ENCODE data around the gene TRAF4. TPM values are rescaled to one million over a fixed set of nuclear protein-coding genes. Genes with fewer than 3 reads are reported as not detected.
A peak's percentile ranks its signal among the peaks of the same experiment; 100 is the strongest.

TRAF4 gene
- total RNA-seq, 1 experiment from 2014 or later, result 227 TPM

DNA sequence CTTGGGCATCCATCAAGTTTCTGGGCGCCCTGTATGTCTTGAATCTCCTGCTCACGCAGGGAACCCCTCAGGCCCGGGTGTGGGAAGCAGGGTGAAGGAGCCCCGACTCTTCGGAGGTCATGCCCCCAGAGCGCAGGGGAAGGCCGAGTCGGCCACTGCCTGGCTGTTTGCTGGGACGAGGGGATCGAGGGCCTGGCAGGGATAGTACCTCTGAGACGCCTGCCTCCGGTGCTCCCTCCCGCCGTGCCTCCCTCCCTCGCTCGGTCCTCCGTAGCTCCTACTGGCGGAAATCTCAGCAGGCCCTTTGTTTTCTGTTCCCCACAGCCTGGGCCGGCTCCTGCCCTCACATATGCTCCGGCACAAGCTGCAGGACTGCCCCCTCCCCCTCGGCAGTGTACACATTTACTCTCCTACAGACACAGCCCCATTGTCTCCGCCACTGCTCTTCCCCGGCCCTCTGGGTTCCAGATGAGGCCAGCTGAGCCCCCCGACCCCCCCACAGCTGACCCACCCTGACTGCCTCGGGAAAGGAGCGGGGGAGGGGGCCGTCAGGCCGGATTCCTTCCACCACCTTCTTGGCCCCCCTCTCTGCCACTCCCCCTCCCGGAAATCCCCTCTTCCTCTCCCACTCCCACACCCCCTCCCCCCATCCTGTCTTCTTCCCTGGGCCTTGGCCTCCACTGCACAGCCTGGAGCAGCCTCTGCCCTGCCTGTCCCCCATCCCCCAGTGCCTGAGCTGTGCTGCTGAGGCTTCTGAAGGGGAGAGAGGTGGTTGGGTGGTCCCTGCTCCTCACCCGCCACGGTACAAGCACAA lies 1.4 kb downstream of the TRAF4 start:
- no peak overlapping the region for H2AFZ ChIP-seq (ENCODE audit: low read length)
- Mint-ChIP-seq H3K9me3 (no peaks in the 10 kb centered on the region), H3K27ac (peak overlapping the region; percentile 95 to 98 (median 97)), H3K4me3 (peak overlapping the region; percentile 87 to 93), H3K4me1 (peaks cover 12 to 30% of the 10 kb centered on the region in 2 experiments), H3K36me3 (ENCODE audit: insufficient read depth in 1 of 3, low read depth in 3 of 3) (peaks cover 33 to 62% (median 33%) of the 10 kb centered on the region in 3 experiments; a peak in 6 of 7 replicates), H3K27me3 (ENCODE audit: low read depth) (no peaks in the 10 kb centered on the region; the same call in none of the 2 replicates)
- TF ChIP-seq, protein P1, sequence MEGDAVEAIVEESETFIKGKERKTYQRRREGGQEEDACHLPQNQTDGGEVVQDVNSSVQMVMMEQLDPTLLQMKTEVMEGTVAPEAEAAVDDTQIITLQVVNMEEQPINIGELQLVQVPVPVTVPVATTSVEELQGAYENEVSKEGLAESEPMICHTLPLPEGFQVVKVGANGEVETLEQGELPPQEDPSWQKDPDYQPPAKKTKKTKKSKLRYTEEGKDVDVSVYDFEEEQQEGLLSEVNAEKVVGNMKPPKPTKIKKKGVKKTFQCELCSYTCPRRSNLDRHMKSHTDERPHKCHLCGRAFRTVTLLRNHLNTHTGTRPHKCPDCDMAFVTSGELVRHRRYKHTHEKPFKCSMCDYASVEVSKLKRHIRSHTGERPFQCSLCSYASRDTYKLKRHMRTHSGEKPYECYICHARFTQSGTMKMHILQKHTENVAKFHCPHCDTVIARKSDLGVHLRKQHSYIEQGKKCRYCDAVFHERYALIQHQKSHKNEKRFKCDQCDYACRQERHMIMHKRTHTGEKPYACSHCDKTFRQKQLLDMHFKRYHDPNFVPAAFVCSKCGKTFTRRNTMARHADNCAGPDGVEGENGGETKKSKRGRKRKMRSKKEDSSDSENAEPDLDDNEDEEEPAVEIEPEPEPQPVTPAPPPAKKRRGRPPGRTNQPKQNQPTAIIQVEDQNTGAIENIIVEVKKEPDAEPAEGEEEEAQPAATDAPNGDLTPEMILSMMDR (conservative IDR thresholded peaks at IDR 0.05), result no peak
- peaks cover 15% of the 10 kb centered on the region for H3K23me2 ChIP-seq (ENCODE audit: insufficient read length, low read depth, low read length, poor library complexity, severe bottlenecking)
- no peaks in the 10 kb centered on the region for H3K27me3 ChIP-seq (ENCODE audit: insufficient read depth, low read length)
- no peaks in the 10 kb centered on the region for H3K79me1 ChIP-seq (ENCODE audit: insufficient read depth, low read depth, low read length, poor library complexity, severe bottlenecking)
- no peak overlapping the region for H3K23ac ChIP-seq (ENCODE audit: insufficient read length, low read depth, low read length)
- DNase-seq, result peak; percentile 77
- H3K56ac ChIP-seq (ENCODE audit: insufficient read length, low read depth, low read length), result no peak overlapping the region
- peak overlapping the region; percentile 84 for H3K4me2 ChIP-seq (ENCODE audit: insufficient read depth, insufficient read length, low read length)
- H3K4ac ChIP-seq (ENCODE audit: low read depth, low read length), result peak overlapping the region; percentile 39
- peak overlapping the region; percentile 20 for H4K8ac ChIP-seq (replicated peaks; ENCODE audit: insufficient read length, low read depth, low read length)
- no CpG with 5 or more reads among the region's 31 CpGs for WGBS (ENCODE audit: extremely low coverage, insufficient read length, low lambda C conversion rate)
- H4K91ac ChIP-seq (ENCODE audit: insufficient read length, low read depth, low read length), result peak overlapping the region; percentile 82
- H3K4me1 ChIP-seq (ENCODE audit: insufficient read depth, low read length), result peaks cover 5% of the 10 kb centered on the region; the same call in 1 of the 2 replicates
- peak overlapping the region; percentile 94 for H3K18ac ChIP-seq (ENCODE audit: insufficient read length, low read depth, low read length)
- H2BK5ac ChIP-seq (ENCODE audit: insufficient read length, low read length), result peak overlapping the region; percentile 45
- peak overlapping the region; percentile 24 for H4K5ac ChIP-seq (ENCODE audit: insufficient read length, low read depth, low read length)
- H2BK120ac ChIP-seq (ENCODE audit: low read depth, low read length, poor library complexity, severe bottlenecking), result peak overlapping the region; percentile 93
- no peak overlapping the region for H2AK5ac ChIP-seq (ENCODE audit: insufficient read length, low read length)
- H4K20me1 ChIP-seq (ENCODE audit: control insufficient read depth, insufficient read depth, insufficient read length), result no peaks in the 10 kb centered on the region
- H2BK15ac ChIP-seq (ENCODE audit: low read depth, low read length), result no peak overlapping the region; the same call in 1 of the 2 replicates
- peak overlapping the region; percentile 15 for H2BK12ac ChIP-seq (ENCODE audit: insufficient read length, low read depth, low read length)
- H3K14ac ChIP-seq (ENCODE audit: insufficient read depth, low read length), result peak overlapping the region; percentile 91
- peak overlapping the region; percentile 61 for H3K27ac ChIP-seq (ENCODE audit: insufficient read length, low read depth, low read length)
- peak overlapping the region; percentile 95 for H3K9ac ChIP-seq (ENCODE audit: extremely low read depth, insufficient read length, low read length)
- no peak overlapping the region for H2BK20ac ChIP-seq (ENCODE audit: low read depth, low read length, poor library complexity, severe bottlenecking)
- H3K79me2 ChIP-seq (ENCODE audit: insufficient read depth, low read length), result peaks cover 16% of the 10 kb centered on the region; the same call in 1 of the 2 replicates
- no peak overlapping the region for H3T11ph ChIP-seq (ENCODE audit: low read length)
- no peaks in the 10 kb centered on the region for H3K9me3 ChIP-seq (ENCODE audit: control insufficient read depth, low read depth, low read length)
